ENCODE measurements around the gene ATXN2L. TPM values are rescaled to one million over a fixed set of nuclear protein-coding genes. Genes with fewer than 3 reads are reported as not detected.

ATXN2L gene
- total and polyA plus RNA-seq, 10 donors: 43.8 to 179 (median 147) TPM

DNA sequence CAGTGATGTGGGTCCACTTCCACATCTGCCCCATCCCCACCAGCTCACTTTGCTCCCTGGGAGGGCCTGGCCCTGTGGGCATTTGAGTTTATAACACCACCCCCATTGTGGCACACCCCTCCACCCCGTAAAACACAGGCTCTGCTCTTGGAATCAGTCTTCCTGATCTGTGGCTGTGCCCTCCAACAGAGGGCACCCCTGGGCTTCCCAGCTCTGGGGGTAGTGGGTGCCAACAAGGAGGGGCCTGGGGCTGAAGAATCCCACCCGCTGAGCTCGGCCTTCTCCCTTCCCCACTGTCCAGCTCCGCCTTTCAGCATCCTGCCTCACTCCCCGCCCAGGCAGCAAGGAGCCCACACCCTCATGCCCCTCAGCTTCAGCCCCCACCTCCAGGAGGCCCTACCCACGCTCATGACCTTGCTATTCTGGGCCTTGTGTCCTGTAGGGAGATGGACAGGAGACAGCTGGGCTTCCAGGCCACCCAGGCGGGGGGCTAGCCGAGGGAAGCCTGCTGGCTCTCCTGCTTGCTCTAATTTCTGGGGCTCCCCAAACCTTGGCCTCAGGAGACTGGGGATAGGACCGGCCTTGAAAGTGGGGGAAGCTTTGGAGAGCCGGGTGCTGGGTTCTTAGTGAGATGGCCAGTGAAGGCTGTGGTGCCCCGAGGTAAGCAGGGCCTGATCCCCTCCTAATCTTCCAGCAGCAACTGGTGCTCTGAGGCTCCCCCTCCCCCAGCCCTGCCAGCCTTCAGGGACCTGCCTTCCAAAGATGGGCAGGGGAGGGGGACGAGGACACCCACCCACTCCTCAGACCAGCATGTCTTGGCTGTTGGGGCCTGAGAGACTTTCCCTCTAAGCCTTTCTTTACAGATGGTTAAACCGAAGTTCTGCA is 52.6 kb downstream of the ATXN2L start:
- Histone ChIP-seq H3K9me3 (no peaks in the 10 kb centered on the region), H3K4me1 (peaks cover 5 to 21% (median 16%) of the 10 kb centered on the region in 6 donors), H3K36me3 (peaks cover 0 to 56% (median 31%) of the 10 kb centered on the region in 6 donors), H3K4me3 (no peak overlapping the region), H3K27ac (no peak overlapping the region), H3K27me3 (replicated peaks in 1 of 7) (peaks cover 0 to 7% (median 0%) of the 10 kb centered on the region in 7 donors)
- WGBS, 5 donors: 61 to 75% (median 66%) methylated on average over 12 to 13 of the region's 13 CpGs
- DNase-seq: peak; percentile 65
- intact Hi-C loops (cut with DNase I; ENCODE audit: low total_unique reads): no loop called here
- TF ChIP-seq, protein P1, sequence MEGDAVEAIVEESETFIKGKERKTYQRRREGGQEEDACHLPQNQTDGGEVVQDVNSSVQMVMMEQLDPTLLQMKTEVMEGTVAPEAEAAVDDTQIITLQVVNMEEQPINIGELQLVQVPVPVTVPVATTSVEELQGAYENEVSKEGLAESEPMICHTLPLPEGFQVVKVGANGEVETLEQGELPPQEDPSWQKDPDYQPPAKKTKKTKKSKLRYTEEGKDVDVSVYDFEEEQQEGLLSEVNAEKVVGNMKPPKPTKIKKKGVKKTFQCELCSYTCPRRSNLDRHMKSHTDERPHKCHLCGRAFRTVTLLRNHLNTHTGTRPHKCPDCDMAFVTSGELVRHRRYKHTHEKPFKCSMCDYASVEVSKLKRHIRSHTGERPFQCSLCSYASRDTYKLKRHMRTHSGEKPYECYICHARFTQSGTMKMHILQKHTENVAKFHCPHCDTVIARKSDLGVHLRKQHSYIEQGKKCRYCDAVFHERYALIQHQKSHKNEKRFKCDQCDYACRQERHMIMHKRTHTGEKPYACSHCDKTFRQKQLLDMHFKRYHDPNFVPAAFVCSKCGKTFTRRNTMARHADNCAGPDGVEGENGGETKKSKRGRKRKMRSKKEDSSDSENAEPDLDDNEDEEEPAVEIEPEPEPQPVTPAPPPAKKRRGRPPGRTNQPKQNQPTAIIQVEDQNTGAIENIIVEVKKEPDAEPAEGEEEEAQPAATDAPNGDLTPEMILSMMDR (IDR thresholded peaks at IDR 0.05 in 8 of 11, conservative IDR thresholded peaks at IDR 0.05 in 3 of 11): no peak
- TF ChIP-seq POLR2AphosphoS5 (IDR thresholded peaks at IDR 0.05) (no peak), POLR2A (IDR thresholded peaks at IDR 0.05) (no peak)

DNA sequence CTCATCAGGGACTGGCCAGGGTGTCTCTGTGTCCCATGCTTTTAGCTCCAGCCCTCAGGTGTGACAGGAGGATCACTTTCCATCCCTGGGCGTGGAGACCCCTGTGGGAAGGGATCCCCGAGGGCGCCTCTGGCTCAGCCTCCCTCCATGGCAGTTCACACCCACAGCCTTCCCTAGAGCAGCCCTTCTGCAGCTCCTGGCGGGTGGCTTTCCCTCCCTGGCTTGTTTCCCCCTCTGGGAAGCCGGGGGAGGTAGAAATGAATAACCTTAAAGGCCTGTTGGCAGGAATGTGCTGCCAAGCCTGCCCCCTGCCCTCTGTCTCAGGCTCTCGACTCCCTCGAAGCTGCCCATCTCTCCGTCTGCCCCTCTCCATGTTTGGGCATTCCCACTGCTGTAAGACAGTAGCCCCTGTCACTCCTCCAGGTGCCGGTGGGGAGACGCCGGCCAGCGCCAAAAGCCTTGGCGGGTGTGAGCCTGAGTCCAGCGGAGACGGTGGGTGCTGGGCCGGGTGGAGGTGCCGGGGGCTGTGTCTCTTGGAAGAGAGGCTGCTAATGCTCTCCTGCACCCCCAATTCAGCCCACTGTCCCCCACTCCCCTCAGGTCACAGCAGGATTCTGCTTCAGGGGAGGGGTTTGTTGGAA is 53.3 kb downstream of the ATXN2L start:
- no peak overlapping the region for H3K27ac ChIP-seq
- peaks cover 0 to 48% (median 26%) of the 10 kb centered on the region in 6 donors for H3K36me3 ChIP-seq
- no peak overlapping the region for H3K4me3 ChIP-seq
- DNase-seq: peak; percentile 73
- H3K4me1 ChIP-seq: peaks cover 6 to 26% (median 19%) of the 10 kb centered on the region in 6 donors
- H3K27me3 ChIP-seq (replicated peaks in 1 of 7): peaks cover 0 to 13% (median 0%) of the 10 kb centered on the region in 7 donors
- peak in 1 of 3 donors; percentile 54 for TF ChIP-seq POLR2AphosphoS5 (IDR thresholded peaks at IDR 0.05)
- TF ChIP-seq, protein P1 (IDR thresholded peaks at IDR 0.05 in 8 of 11, conservative IDR thresholded peaks at IDR 0.05 in 3 of 11): no peak
- TF ChIP-seq POLR2A (IDR thresholded peaks at IDR 0.05): no peak
- intact Hi-C loops (cut with DNase I; ENCODE audit: low total_unique reads): no loop called here
- no peaks in the 10 kb centered on the region for H3K9me3 ChIP-seq
- WGBS, 5 donors: 71 to 90% (median 81%) methylated on average over 10 to 17 of the region's 17 CpGs

DNA sequence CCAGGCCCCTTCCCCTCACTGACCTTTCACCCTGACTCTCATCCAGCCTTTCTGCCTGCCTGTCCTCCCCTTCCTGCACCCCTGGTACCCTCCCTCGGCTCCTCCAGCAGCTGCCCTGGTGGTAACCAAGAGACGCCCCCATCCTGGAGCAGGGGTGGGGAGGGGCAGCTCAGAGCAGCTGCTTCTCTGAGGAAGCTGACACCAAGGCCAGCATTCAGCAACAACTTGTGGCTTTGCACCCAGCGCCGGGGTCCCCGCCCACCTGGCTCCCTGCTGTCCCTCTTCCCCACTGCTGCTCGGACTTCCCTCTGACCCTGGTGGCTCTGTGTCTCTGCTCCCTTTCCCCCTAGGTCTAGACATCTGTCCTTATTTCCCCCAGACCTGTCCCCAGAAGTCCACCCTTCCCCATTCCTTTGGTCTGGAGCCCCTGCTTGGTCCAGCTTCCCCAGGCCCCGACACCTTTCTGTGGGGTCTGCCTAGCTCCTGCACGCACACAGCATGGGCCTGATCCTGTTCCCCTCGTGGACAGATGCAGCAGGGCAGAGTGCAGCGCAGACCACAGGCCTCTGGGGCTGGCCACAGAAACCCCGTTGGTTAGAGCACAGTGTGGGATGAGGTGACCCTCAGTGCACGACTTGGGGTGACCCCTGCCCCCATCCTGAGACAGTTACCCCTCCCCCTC is 54.3 kb downstream of the ATXN2L start:
- no peak overlapping the region for H3K27ac ChIP-seq
- H3K36me3 ChIP-seq: peaks cover 0 to 39% (median 17%) of the 10 kb centered on the region in 6 donors
- H3K4me1 ChIP-seq: peaks cover 6 to 27% (median 19%) of the 10 kb centered on the region in 6 donors
- H3K4me3 ChIP-seq: no peak overlapping the region
- no peak for TF ChIP-seq POLR2A (IDR thresholded peaks at IDR 0.05)
- peak in 1 of 3 donors; percentile 42 for TF ChIP-seq POLR2AphosphoS5 (IDR thresholded peaks at IDR 0.05)
- 38 to 56% (median 40%) methylated on average over 11 to 12 of the region's 12 CpGs for WGBS, 5 donors
- DNase-seq: peak; percentile 51
- H3K9me3 ChIP-seq: no peaks in the 10 kb centered on the region
- peaks cover 0 to 18% (median 0%) of the 10 kb centered on the region in 7 donors for H3K27me3 ChIP-seq (replicated peaks in 1 of 7)
- intact Hi-C loops (cut with DNase I; ENCODE audit: low total_unique reads): no loop called here

DNA sequence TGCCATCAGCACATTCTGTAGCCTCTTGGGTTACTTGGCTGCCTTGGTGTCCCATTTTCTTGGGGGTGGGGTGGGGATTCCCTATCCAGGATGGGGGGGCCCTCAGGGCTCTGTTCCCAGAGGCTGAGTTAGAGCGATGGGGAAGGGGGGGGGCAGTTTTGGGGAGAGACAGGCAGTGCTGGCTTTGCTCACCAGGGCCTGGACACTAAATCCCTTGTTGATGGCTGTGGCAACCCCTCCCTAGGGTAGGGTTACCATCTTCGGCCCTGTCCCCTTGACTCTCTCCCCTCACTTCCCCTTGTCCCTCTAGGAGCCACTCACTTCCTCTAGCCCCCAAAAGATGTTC is 54.8 kb downstream of the ATXN2L start:
- Histone ChIP-seq H3K9me3 (no peaks in the 10 kb centered on the region), H3K27ac (no peak overlapping the region), H3K4me3 (no peak overlapping the region), H3K4me1 (peaks cover 6 to 27% (median 19%) of the 10 kb centered on the region in 6 donors), H3K27me3 (replicated peaks in 1 of 7) (peaks cover 0 to 23% (median 0%) of the 10 kb centered on the region in 7 donors), H3K36me3 (peaks cover 0 to 33% (median 13%) of the 10 kb centered on the region in 6 donors)
- WGBS, 5 donors: 45 to 73% (median 58%) methylated on average over 2 of the region's 2 CpGs
- intact Hi-C loops (cut with DNase I; ENCODE audit: low total_unique reads): no loop called here
- no peak for DNase-seq
- TF ChIP-seq POLR2AphosphoS5 (IDR thresholded peaks at IDR 0.05) (no peak), POLR2A (IDR thresholded peaks at IDR 0.05) (no peak)
- TF ChIP-seq, protein P1 (IDR thresholded peaks at IDR 0.05 in 8 of 11, conservative IDR thresholded peaks at IDR 0.05 in 3 of 11): no peak

Data from spleen (tissue), 11 donors.